Osteocyte (in vitro differentiated cells): ENCODE data around the gene RRP36. TPM values are rescaled to one million over a fixed set of nuclear protein-coding genes. Genes with fewer than 3 reads are reported as not detected.
A peak's percentile ranks its signal among the peaks of the same experiment; 100 is the strongest.

Experiments
- DNase-seq: peaks from one replicate; pipeline ENCODE4 v3.0.0; 2021; ENCODE audit warnings: mixed read lengths; ENCODE audit not compliant: unreplicated experiment; ENCODE audit errors: extremely low spot score
- H3K27ac Mint-ChIP-seq: one replicate; pipeline ENCODE4 v1.8.0; 2021; ENCODE audit warnings: mild to moderate bottlenecking, mixed read lengths; ENCODE audit not compliant: unreplicated experiment
- H3K27me3 Mint-ChIP-seq: one replicate; pipeline ENCODE4 v1.8.0; 2021; ENCODE audit warnings: mixed read lengths; ENCODE audit not compliant: unreplicated experiment
- H3K36me3 Mint-ChIP-seq: one replicate; pipeline ENCODE4 v1.8.0; 2021; ENCODE audit warnings: mixed read lengths; ENCODE audit not compliant: unreplicated experiment
- H3K4me1 Mint-ChIP-seq: one replicate; pipeline ENCODE4 v1.8.0; 2021; ENCODE audit warnings: mixed read lengths; ENCODE audit not compliant: unreplicated experiment
- H3K4me3 Mint-ChIP-seq: one replicate; pipeline ENCODE4 v1.8.0; 2021; ENCODE audit warnings: mild to moderate bottlenecking, moderate library complexity, mixed read lengths; ENCODE audit not compliant: unreplicated experiment
- H3K9me3 Mint-ChIP-seq: one replicate; pipeline ENCODE4 v1.8.0; 2021; ENCODE audit warnings: mixed read lengths; ENCODE audit not compliant: unreplicated experiment
- total RNA-seq: library from RNA; stranded (reverse); gene quantifications from 2 replicates; pipeline ENCODE4 v1.2.1, GENCODE V29; 2021
- TF ChIP-seq, protein P1 (sequence below): fragments of 200-600 bp; sonication (generic); IDR thresholded peaks from 2 replicates; pipeline ENCODE4 v1.5.0; 2021; ENCODE audit warnings: antibody characterized with exemption, mild to moderate bottlenecking, moderate library complexity

The RRP36 gene
- total RNA-seq, 1 donor from 2014 or later: 58.1 TPM

GRCh38 chr6:43059168-43060033 lies 38.0 kb downstream of the RRP36 start, which contains the start of the genes KLC4 and MRPL2:
KLC4 (plus strand) TSS chr6:43059631; CDS start chr6:43061336, 1,705 bp downstream.
MRPL2 (minus strand) TSS chr6:43059434; CDS start chr6:43059381, 53 bp downstream.
- Mint-ChIP-seq H3K9me3 (no peaks in the 10 kb centered on the region), H3K4me3 (peak within 1 kb of the TSS; percentile 95), H3K27ac (peak within 1 kb of the TSS; percentile 99), H3K27me3 (no peaks in the 10 kb centered on the region), H3K36me3 (peaks cover 19% of the 10 kb centered on the region), H3K4me1 (peaks cover 32% of the 10 kb centered on the region)
- peak; percentile 98 for DNase-seq
- TF ChIP-seq, protein P1, sequence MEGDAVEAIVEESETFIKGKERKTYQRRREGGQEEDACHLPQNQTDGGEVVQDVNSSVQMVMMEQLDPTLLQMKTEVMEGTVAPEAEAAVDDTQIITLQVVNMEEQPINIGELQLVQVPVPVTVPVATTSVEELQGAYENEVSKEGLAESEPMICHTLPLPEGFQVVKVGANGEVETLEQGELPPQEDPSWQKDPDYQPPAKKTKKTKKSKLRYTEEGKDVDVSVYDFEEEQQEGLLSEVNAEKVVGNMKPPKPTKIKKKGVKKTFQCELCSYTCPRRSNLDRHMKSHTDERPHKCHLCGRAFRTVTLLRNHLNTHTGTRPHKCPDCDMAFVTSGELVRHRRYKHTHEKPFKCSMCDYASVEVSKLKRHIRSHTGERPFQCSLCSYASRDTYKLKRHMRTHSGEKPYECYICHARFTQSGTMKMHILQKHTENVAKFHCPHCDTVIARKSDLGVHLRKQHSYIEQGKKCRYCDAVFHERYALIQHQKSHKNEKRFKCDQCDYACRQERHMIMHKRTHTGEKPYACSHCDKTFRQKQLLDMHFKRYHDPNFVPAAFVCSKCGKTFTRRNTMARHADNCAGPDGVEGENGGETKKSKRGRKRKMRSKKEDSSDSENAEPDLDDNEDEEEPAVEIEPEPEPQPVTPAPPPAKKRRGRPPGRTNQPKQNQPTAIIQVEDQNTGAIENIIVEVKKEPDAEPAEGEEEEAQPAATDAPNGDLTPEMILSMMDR: no peak

- Mint-ChIP-seq H3K9me3 (no peaks in the 10 kb centered on the region), H3K27me3 (no peaks in the 10 kb centered on the region), H3K36me3 (peaks cover 24% of the 10 kb centered on the region), H3K4me1 (peaks cover 31% of the 10 kb centered on the region), H3K4me3 (peak overlapping the region; percentile 95), H3K27ac (peak overlapping the region; percentile 99)
- DNase-seq: no peak
- TF ChIP-seq, protein P1: no peak
Measured at GRCh38 chr6:43060034-43060754, 38.8 kb downstream of the RRP36 start.

- Mint-ChIP-seq H3K9me3 (no peaks in the 10 kb centered on the region), H3K36me3 (peaks cover 24% of the 10 kb centered on the region), H3K27ac (peak overlapping the region; percentile 50), H3K4me3 (peak overlapping the region; percentile 95), H3K4me1 (peaks cover 31% of the 10 kb centered on the region), H3K27me3 (no peaks in the 10 kb centered on the region)
- no peak for DNase-seq
- TF ChIP-seq, protein P1: no peak
Measured at GRCh38 chr6:43060755-43061633, 39.6 kb downstream of the RRP36 start.

DNA sequence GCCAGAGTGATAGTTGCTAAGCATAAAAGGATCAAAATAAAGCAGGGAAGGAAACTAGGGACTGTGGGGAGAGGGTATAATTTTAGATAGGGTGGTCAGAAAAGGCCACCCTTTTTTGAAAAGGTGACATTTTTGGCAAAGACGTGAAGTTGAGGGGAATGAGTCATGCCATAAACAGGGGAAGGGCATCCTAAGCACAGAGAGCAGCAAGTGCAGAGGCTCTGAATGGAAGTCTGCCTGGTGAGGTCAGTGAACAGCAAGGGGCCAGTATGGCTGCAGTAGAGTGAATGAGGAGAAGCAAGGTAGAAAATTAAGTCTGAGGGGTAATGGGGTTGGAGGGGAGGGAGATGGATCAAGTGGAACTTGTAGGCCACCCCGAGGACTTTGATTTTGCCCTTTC lies 40.4 kb downstream of the RRP36 start:
- Mint-ChIP-seq H3K4me1 (peaks cover 31% of the 10 kb centered on the region), H3K36me3 (peaks cover 29% of the 10 kb centered on the region), H3K27ac (no peak overlapping the region), H3K27me3 (no peaks in the 10 kb centered on the region), H3K9me3 (no peaks in the 10 kb centered on the region), H3K4me3 (no peak overlapping the region)
- TF ChIP-seq, protein P1: no peak
- DNase-seq: no peak
